Amygdala (tissue), 56 donors: ENCODE results near the gene TSC22D3.
"Not testable (repeated sequence)": the region's sequence is repeated elsewhere in the genome, so short reads cannot be mapped to it uniquely, and the experiment has no call there.

Experiments used
- DNase-seq, 56 donors: peaks; one replicate each; lab custom pipeline; 2025; lab: John Stamatoyannopoulos, UW

TSC22D3 gene

DNA sequence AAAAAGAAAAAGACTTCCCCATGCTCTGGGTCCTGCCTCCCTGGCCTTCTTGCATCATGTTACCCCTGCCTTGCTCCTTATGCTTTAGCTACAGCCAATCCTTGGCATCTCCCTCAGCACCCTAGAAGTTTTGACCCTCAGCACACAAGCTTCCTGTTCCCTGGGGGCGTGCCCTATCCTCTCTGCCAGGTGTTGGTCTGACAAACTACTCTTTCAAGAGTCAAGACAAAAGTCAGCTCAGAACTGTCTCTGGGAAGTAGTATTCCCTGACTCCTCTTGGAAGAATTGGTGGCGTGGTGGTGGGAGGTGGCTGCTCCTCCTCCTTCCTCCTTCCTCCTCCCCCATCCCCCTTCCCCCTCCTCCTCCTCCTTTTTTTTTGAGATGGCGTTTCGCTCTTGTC, 106.3 kb downstream of the TSC22D3 start:
- no peak for DNase-seq

DNA sequence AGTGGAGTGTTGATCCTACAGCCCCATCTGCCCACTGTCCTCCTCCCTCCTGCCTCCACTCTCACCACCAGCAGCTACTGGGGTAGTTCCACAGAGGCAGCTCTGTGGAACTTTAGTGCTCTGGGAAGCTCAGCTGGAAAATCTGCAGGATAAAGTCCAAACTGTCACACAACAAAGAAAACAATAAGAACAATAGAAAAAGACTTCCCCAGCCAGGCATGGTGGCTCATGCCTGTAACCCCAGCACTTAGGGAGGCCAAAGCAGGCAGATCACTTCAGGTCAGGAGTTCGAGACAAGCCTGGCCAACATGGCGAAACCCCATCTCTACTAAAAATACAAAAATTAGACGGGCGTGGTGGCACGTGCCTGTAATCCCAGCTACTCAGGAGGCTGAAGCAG, 106.9 kb downstream of the TSC22D3 start:
- DNase-seq, result not testable (repeated sequence)

DNA sequence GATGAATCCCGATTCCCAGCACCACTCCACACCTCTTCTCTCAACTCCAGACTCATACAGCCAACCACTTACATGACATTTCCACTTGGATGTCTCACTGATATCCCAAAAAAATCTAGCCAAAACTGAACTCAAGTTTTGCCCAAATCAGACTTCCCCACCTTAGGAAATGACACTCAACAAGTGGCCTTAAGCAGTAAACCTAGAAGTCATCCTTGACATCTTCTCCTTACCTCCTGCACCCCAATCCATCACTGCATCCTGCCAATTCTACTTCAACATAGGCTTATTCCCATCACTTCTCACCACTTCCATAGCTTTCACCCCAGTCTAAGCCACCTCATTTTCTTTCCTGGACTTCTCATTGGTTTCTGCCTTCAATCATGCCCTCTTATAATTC, 108.2 kb downstream of the TSC22D3 start:
- no peak for DNase-seq

DNA sequence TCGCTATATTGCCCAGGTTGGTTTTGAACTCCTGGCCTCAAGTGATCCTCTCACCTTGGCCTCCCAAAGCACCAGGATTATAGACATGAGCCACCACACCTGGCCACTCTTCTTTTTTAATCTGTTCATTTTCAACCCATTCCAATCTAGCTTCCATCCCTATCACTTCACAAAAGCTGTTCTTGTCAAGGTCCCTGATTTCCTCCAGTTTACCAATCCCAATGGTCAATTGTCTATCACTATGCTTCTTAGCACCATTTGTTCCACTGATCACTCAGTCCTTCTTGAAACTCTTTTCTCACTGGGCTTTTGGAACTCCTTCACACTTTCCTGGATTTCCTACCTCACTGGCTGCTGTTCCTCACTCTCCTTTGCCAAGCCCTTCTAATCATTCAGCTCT, 108.7 kb downstream of the TSC22D3 start:
- DNase-seq, result no peak
